ENCODE measurements around the gene RAPGEF5.

GRCh38 chr7:22255342-22255741 lies 101.6 kb downstream of the RAPGEF5 start:
- TF ChIP-seq, protein P1, sequence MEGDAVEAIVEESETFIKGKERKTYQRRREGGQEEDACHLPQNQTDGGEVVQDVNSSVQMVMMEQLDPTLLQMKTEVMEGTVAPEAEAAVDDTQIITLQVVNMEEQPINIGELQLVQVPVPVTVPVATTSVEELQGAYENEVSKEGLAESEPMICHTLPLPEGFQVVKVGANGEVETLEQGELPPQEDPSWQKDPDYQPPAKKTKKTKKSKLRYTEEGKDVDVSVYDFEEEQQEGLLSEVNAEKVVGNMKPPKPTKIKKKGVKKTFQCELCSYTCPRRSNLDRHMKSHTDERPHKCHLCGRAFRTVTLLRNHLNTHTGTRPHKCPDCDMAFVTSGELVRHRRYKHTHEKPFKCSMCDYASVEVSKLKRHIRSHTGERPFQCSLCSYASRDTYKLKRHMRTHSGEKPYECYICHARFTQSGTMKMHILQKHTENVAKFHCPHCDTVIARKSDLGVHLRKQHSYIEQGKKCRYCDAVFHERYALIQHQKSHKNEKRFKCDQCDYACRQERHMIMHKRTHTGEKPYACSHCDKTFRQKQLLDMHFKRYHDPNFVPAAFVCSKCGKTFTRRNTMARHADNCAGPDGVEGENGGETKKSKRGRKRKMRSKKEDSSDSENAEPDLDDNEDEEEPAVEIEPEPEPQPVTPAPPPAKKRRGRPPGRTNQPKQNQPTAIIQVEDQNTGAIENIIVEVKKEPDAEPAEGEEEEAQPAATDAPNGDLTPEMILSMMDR (conservative IDR thresholded peaks at IDR 0.05 in 1 of 2, IDR thresholded peaks at IDR 0.05 in 1 of 2; ENCODE audit: extremely low read depth in 1 of 2, insufficient read depth in 1 of 2, low read depth in 1 of 2, low read length in 2 of 2), result no peak
- no peak for TF ChIP-seq EZH2 (IDR thresholded peaks at IDR 0.05; ENCODE audit: borderline replicate concordance, low read length)
